Lower lobe of right lung (tissue), 2 donors: Measurements from ENCODE around the gene MSLN. TPM values are rescaled to one million over a fixed set of nuclear protein-coding genes. Genes with fewer than 3 reads are reported as not detected.

Experiments used
- ATAC-seq, 2 donors: fragments of 200-7000 bp; cut with Tn5 transposase; one replicate each; pipeline ENCODE4 v1.9.1; 2020 to 2022; ENCODE audit warnings: mild to moderate bottlenecking in 2 of 2, moderate library complexity in 2 of 2
- DNase-seq: peaks from one replicate; pipeline ENCODE4 v3.0.0-alpha.2; 2020
- H3K27ac ChIP-seq: fragments of 200-600 bp; one replicate; pipeline ENCODE4 v1.8.0; 2022
- H3K27me3 ChIP-seq: fragments of 200-600 bp; one replicate; pipeline ENCODE4 v1.8.0; 2022; ENCODE audit warnings: low read depth
- H3K36me3 ChIP-seq: fragments of 200-600 bp; one replicate; pipeline ENCODE4 v1.8.0; 2022; ENCODE audit warnings: mild to moderate bottlenecking
- H3K4me1 ChIP-seq: fragments of 200-600 bp; one replicate; pipeline ENCODE4 v1.8.0; 2022
- H3K4me3 ChIP-seq: fragments of 200-600 bp; one replicate; pipeline ENCODE4 v1.8.0; 2022; ENCODE audit warnings: mild to moderate bottlenecking
- H3K9me3 ChIP-seq: fragments of 200-600 bp; one replicate; pipeline ENCODE4 v1.8.0; 2022
- CTCF ChIP-seq: fragments of 200-600 bp; IDR thresholded peaks from one replicate; pipeline ENCODE4 v1.8.0; 2022; ENCODE audit warnings: antibody characterized with exemption, mild to moderate bottlenecking
- intact Hi-C: fragments of 100-400 bp; cut with DNase I; formaldehyde crosslinking; loops from one replicate; pipeline ENCODE4 v1.11.0; 2022
- total RNA-seq: library from RNA; stranded (reverse); fragmentation: NEBNext Ultra II Directional; extraction: Animal tissue kit (Norgen Biotek cat#: 25700); gene quantifications from one replicate; pipeline ENCODE4 v1.2.1, GENCODE V29; 2021
- donor health status: DM: no; HTN: yes; CAD: no; lungs with severe emphysema.

MSLN gene
- total RNA-seq, 1 donor from 2014 or later = 42.6 TPM

GRCh38 chr16:725463-726187, 34.9 kb upstream of the MSLN start:
- DNase-seq (no peak), ATAC-seq (no peak)
- TF ChIP-seq CTCF = no peak
- H3K36me3 ChIP-seq = peaks cover 5% of the 10 kb centered on the region
- no peak overlapping the region for H3K4me3 ChIP-seq
- intact Hi-C loops = no loop called here
- no peak overlapping the region for H3K27ac ChIP-seq
- peaks cover 33% of the 10 kb centered on the region for H3K4me1 ChIP-seq
- H3K9me3 ChIP-seq = no peaks in the 10 kb centered on the region
- H3K27me3 ChIP-seq = peaks cover 31% of the 10 kb centered on the region

GRCh38 chr16:726188-726437, 34.4 kb upstream of the MSLN start:
- no peak for ATAC-seq
- H3K27ac ChIP-seq = no peak overlapping the region
- TF ChIP-seq CTCF = no peak
- H3K4me3 ChIP-seq = peak overlapping the region; percentile 58
- peaks cover 31% of the 10 kb centered on the region for H3K27me3 ChIP-seq
- DNase-seq = no peak
- peaks cover 32% of the 10 kb centered on the region for H3K4me1 ChIP-seq
- intact Hi-C loops = no loop called here
- no peaks in the 10 kb centered on the region for H3K9me3 ChIP-seq
- peaks cover 5% of the 10 kb centered on the region for H3K36me3 ChIP-seq

GRCh38 chr16:726438-727290, 33.9 kb upstream of the MSLN start, which contains the start of the genes CCDC78 and HAGHL:
Gene CCDC78 (minus strand): TSS chr16:726443. CDS start chr16:726367, 76 bp downstream.
Gene HAGHL (plus strand): TSS chr16:727106. CDS start chr16:727510, 404 bp downstream.
- ATAC-seq (peak; percentile 21 to 46), DNase-seq (peak; percentile 75)
- H3K36me3 ChIP-seq = peaks cover 5% of the 10 kb centered on the region
- peak within 1 kb of the TSS; percentile 58 for H3K4me3 ChIP-seq
- peaks cover 29% of the 10 kb centered on the region for H3K4me1 ChIP-seq
- intact Hi-C loops = no loop called here
- H3K27ac ChIP-seq = peak within 1 kb of the TSS; percentile 38
- H3K27me3 ChIP-seq = peaks cover 31% of the 10 kb centered on the region
- no peak for TF ChIP-seq CTCF
- H3K9me3 ChIP-seq = no peaks in the 10 kb centered on the region

GRCh38 chr16:727291-727977, 33.1 kb upstream of the MSLN start:
- Histone ChIP-seq H3K4me3 (peak overlapping the region; percentile 58), H3K4me1 (peaks cover 24% of the 10 kb centered on the region), H3K9me3 (no peaks in the 10 kb centered on the region), H3K27me3 (peaks cover 31% of the 10 kb centered on the region), H3K27ac (peak overlapping the region; percentile 38), H3K36me3 (peaks cover 9% of the 10 kb centered on the region)
- intact Hi-C loops = no loop called here
- TF ChIP-seq CTCF = no peak
- DNase-seq = no peak
- peak; percentile 2 to 15 for ATAC-seq

GRCh38 chr16:728131-728889, 32.2 kb upstream of the MSLN start:
- ATAC-seq (peak; percentile 61), DNase-seq (peak; percentile 81)
- Histone ChIP-seq H3K4me1 (peaks cover 24% of the 10 kb centered on the region), H3K27ac (no peak overlapping the region), H3K36me3 (peaks cover 12% of the 10 kb centered on the region), H3K9me3 (no peaks in the 10 kb centered on the region), H3K27me3 (peaks cover 31% of the 10 kb centered on the region), H3K4me3 (peak overlapping the region; percentile 58)
- TF ChIP-seq CTCF = no peak
- intact Hi-C loops = no loop called here
